ENCODE results near the gene RHO. TPM values are rescaled to one million over a fixed set of nuclear protein-coding genes. Genes with fewer than 3 reads are reported as not detected.

Gene RHO
- total RNA-seq, 2 experiments from 2014 or later = not detected

GRCh38 chr3:129500334-129500658, 28.1 kb upstream of the RHO start:
- no peaks in the 10 kb centered on the region for H3K4me1 Mint-ChIP-seq (ENCODE audit: low read depth)
- H3K9me3 ChIP-seq (ENCODE audit: control insufficient read depth in 1 of 2, insufficient read depth in 1 of 2, low read length in 2 of 2) = no peaks in the 10 kb centered on the region
- no peak overlapping the region for H3K27ac ChIP-seq (ENCODE audit: low read depth in 1 of 2, low read length in 2 of 2)
- no peak overlapping the region for H3K27ac Mint-ChIP-seq
- H3K4me3 Mint-ChIP-seq = no peak overlapping the region
- no peaks in the 10 kb centered on the region for H3K27me3 Mint-ChIP-seq
- peaks cover 20% of the 10 kb centered on the region for H3K36me3 Mint-ChIP-seq (ENCODE audit: low read depth)
- ChIA-PET POLR2A (no interaction called here), CTCF (no interaction called here)
- H3K36me3 ChIP-seq (ENCODE audit: insufficient read depth, low read length) = peaks cover 13% of the 10 kb centered on the region
- no peaks in the 10 kb centered on the region for H3K9me3 Mint-ChIP-seq
- no peak overlapping the region for H3K4me3 ChIP-seq (ENCODE audit: low read length)
- intact Hi-C loops (cut with DNase I, micrococcal nuclease) = no loop called here
- no peak for DNase-seq
- no peak for TF ChIP-seq CTCF (IDR thresholded peaks at IDR 0.05)
- no peaks in the 10 kb centered on the region for H3K4me1 ChIP-seq (ENCODE audit: insufficient read depth, low read length)
- no peaks in the 10 kb centered on the region for H3K27me3 ChIP-seq (ENCODE audit: control insufficient read depth in 1 of 2, insufficient read depth in 2 of 2, low read length in 2 of 2)
- ATAC-seq (ENCODE audit: poor library complexity) = no peak

GRCh38 chr3:129501630-129502029, 26.8 kb upstream of the RHO start:
- TF ChIP-seq CTCF (IDR thresholded peaks at IDR 0.05) = no peak
- Histone ChIP-seq H3K4me1 (ENCODE audit: insufficient read depth, low read length) (no peaks in the 10 kb centered on the region), H3K36me3 (ENCODE audit: insufficient read depth, low read length) (peaks cover 13% of the 10 kb centered on the region), H3K27me3 (ENCODE audit: control insufficient read depth in 1 of 2, insufficient read depth in 2 of 2, low read length in 2 of 2) (no peaks in the 10 kb centered on the region), H3K9me3 (ENCODE audit: control insufficient read depth in 1 of 2, insufficient read depth in 1 of 2, low read length in 2 of 2) (no peaks in the 10 kb centered on the region), H3K27ac (ENCODE audit: low read depth in 1 of 2, low read length in 2 of 2) (no peak overlapping the region), H3K4me3 (ENCODE audit: low read length) (no peak overlapping the region)
- DNase-seq (no peak), ATAC-seq (ENCODE audit: poor library complexity) (no peak)
- Mint-ChIP-seq H3K9me3 (no peaks in the 10 kb centered on the region), H3K27ac (no peak overlapping the region), H3K36me3 (ENCODE audit: low read depth) (peaks cover 24% of the 10 kb centered on the region), H3K4me3 (no peak overlapping the region), H3K27me3 (no peaks in the 10 kb centered on the region), H3K4me1 (ENCODE audit: low read depth) (no peaks in the 10 kb centered on the region)
- ChIA-PET POLR2A (no interaction called here), CTCF (no interaction called here)
- intact Hi-C loops (cut with DNase I, micrococcal nuclease) = no loop called here

- Histone ChIP-seq H3K27me3 (ENCODE audit: control insufficient read depth in 1 of 2, insufficient read depth in 2 of 2, low read length in 2 of 2) (no peaks in the 10 kb centered on the region), H3K9me3 (ENCODE audit: control insufficient read depth in 1 of 2, insufficient read depth in 1 of 2, low read length in 2 of 2) (no peaks in the 10 kb centered on the region), H3K36me3 (ENCODE audit: insufficient read depth, low read length) (peaks cover 13% of the 10 kb centered on the region), H3K4me3 (ENCODE audit: low read length) (no peak overlapping the region), H3K4me1 (ENCODE audit: insufficient read depth, low read length) (no peaks in the 10 kb centered on the region), H3K27ac (ENCODE audit: low read depth in 1 of 2, low read length in 2 of 2) (no peak overlapping the region)
- no peaks in the 10 kb centered on the region for H3K9me3 Mint-ChIP-seq
- peaks cover 23% of the 10 kb centered on the region for H3K36me3 Mint-ChIP-seq (ENCODE audit: low read depth)
- ATAC-seq (ENCODE audit: poor library complexity) (no peak), DNase-seq (no peak)
- CTCF ChIA-PET = no interaction called here
- no peaks in the 10 kb centered on the region for H3K4me1 Mint-ChIP-seq (ENCODE audit: low read depth)
- POLR2A ChIA-PET = no interaction called here
- no peak overlapping the region for H3K27ac Mint-ChIP-seq
- no peak for TF ChIP-seq CTCF (IDR thresholded peaks at IDR 0.05)
- no peak overlapping the region for H3K4me3 Mint-ChIP-seq
- no peaks in the 10 kb centered on the region for H3K27me3 Mint-ChIP-seq
- intact Hi-C loops (cut with DNase I, micrococcal nuclease) = no loop called here
These were observed 25.6 kb upstream of the RHO start for GRCh38 chr3:129502641-129503408.
